ENCODE results near the gene UCK1.

DNA sequence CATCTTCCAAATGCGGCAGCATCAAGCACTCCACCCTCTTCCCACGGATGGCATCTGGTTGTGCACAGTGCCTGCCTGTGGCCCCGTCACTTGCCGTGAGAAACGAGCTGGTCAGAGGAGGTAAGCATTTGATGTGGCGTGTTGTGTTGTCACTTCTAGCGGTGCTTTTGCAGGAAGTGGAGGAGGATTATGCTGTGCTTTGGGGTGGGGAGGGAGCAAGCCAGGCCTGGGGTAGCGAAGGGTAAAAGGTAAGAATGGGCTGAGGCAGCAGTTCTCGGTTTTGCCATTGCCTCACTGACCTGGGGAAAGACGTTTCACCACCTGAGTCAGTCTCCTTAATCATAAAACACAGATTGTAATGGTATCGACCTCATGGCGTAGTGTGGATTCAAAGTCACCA, 30.7 kb downstream of the UCK1 start:
- TF ChIP-seq, protein P1, sequence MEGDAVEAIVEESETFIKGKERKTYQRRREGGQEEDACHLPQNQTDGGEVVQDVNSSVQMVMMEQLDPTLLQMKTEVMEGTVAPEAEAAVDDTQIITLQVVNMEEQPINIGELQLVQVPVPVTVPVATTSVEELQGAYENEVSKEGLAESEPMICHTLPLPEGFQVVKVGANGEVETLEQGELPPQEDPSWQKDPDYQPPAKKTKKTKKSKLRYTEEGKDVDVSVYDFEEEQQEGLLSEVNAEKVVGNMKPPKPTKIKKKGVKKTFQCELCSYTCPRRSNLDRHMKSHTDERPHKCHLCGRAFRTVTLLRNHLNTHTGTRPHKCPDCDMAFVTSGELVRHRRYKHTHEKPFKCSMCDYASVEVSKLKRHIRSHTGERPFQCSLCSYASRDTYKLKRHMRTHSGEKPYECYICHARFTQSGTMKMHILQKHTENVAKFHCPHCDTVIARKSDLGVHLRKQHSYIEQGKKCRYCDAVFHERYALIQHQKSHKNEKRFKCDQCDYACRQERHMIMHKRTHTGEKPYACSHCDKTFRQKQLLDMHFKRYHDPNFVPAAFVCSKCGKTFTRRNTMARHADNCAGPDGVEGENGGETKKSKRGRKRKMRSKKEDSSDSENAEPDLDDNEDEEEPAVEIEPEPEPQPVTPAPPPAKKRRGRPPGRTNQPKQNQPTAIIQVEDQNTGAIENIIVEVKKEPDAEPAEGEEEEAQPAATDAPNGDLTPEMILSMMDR (conservative IDR thresholded peaks at IDR 0.05 in 1 of 2, IDR thresholded peaks at IDR 0.05 in 1 of 2; ENCODE audit: extremely low read depth in 1 of 2, insufficient read depth in 1 of 2, low read depth in 1 of 2, low read length in 2 of 2), result no peak
- no peak for TF ChIP-seq EZH2 (IDR thresholded peaks at IDR 0.05; ENCODE audit: borderline replicate concordance, low read length)

Measured in mammary epithelial cell (primary cell).